NT2/D1 (cell line): ENCODE results near the gene CEP85L.

Experiments
- DNase-seq: peaks from one replicate; pipeline ENCODE4 v3.0.0-alpha.2; 2011; ENCODE audit warnings: low read depth, low spot score
- H3K27me3 ChIP-seq: 2 replicates; pipeline ENCODE4 v1.6.0; 2011; ENCODE audit warnings: mild to moderate bottlenecking; ENCODE audit not compliant: insufficient read length, insufficient read depth
- H3K36me3 ChIP-seq: 2 replicates; pipeline ENCODE4 v1.6.1; 2011; ENCODE audit warnings: mild to moderate bottlenecking, low read length, mixed read lengths; ENCODE audit not compliant: insufficient read depth, insufficient read length
- H3K4me1 ChIP-seq: 2 replicates; pipeline ENCODE4 v1.5.1; 2011; ENCODE audit not compliant: insufficient read depth, insufficient read length
- H3K4me3 ChIP-seq: 2 replicates; pipeline ENCODE4 v1.5.1; 2011; ENCODE audit warnings: low read depth; ENCODE audit not compliant: insufficient read length
- H3K9ac ChIP-seq: 2 replicates; pipeline ENCODE4 v1.6.0; 2011; ENCODE audit warnings: low read depth; ENCODE audit not compliant: insufficient read length
- H3K9me3 ChIP-seq: 2 replicates; pipeline ENCODE4 v1.5.1; 2011; ENCODE audit warnings: mild to moderate bottlenecking, low read length; ENCODE audit not compliant: insufficient read depth
- SUZ12 ChIP-seq: IDR thresholded peaks from 2 replicates; pipeline ENCODE4 v1.6.1; 2011; ENCODE audit not compliant: insufficient read length, insufficient read depth; ENCODE audit errors: extremely low read depth
- YY1 ChIP-seq: IDR thresholded peaks from 2 replicates; pipeline ENCODE4 v1.6.1; 2011; ENCODE audit not compliant: insufficient read length, insufficient read depth
- ZNF274 ChIP-seq: IDR thresholded peaks from 2 replicates; pipeline ENCODE4 v1.6.1; 2011; ENCODE audit warnings: mild to moderate bottlenecking, low read depth, low read length

Gene CEP85L

DNA sequence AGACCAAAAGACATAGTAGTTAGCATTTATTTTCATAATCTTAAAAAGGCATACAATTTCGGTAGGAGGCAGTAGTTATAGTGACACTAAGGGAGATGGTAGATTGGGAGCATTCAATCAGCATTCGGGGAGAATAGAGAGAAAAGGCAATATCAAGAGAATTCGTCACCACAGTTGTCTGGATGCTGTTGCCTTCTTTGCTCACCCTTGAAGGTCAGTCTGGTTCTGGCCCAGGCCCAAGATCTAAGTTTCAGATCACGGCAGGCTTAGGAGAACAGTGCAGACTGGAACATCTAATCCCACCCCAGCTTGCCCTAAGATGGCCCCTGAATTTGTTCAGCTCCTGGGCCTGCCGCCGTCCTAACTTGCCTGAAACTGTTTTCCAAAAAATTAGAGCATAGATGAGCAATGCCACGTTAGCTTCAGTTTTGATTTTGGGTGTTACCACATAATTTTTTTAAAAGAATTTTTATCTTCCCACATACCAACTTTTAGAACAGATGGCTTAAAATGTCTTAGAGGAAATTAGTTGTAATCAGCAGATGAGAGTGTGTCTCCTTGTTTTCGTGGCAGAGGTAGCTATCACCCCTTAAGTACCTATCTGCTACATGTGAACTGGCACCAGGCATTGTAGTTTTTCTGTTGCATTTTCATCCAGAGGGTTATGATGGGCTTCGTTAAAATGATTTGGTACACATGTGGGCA lies 8.3 kb upstream of the CEP85L start:
- Histone ChIP-seq H3K27me3 (no peaks in the 10 kb centered on the region), H3K9ac (no peak overlapping the region), H3K4me1 (no peaks in the 10 kb centered on the region), H3K4me3 (no peak overlapping the region), H3K9me3 (no peaks in the 10 kb centered on the region), H3K36me3 (no peaks in the 10 kb centered on the region)
- DNase-seq = no peak
- TF ChIP-seq YY1 = no peak
- TF ChIP-seq SUZ12 = no peak
- TF ChIP-seq ZNF274 = no peak

DNA sequence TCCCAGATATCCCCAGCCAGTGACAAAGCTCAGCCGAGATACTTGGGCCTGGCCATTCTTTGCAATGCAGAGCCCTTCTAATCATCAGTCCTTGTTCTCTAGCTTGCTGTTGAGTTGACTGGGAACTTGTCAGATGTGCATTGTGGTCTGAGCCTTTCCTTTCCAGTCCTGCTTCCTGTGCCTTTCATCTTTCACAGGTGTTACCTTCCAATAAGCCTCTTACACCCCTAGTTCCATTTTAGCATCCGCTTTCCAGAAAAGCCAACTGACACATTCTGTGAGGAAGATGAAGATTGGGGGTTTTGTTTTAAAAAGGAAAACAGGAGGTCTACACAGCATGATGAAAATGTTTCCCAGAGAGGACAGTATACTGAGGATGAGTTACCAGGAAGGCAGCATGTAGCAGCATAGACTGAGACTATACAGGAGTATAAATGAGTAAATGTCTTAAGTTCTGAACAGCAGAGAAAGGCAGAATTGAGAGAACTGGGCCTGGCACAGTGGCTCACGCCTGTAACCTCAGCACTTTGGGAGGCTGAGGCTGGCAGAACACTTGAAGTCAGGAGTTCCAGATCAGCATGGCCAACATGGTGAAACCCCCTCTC lies 5.6 kb upstream of the CEP85L start:
- no peak overlapping the region for H3K9ac ChIP-seq
- TF ChIP-seq YY1 (no peak), SUZ12 (no peak), ZNF274 (no peak)
- no peak overlapping the region for H3K4me3 ChIP-seq

DNA sequence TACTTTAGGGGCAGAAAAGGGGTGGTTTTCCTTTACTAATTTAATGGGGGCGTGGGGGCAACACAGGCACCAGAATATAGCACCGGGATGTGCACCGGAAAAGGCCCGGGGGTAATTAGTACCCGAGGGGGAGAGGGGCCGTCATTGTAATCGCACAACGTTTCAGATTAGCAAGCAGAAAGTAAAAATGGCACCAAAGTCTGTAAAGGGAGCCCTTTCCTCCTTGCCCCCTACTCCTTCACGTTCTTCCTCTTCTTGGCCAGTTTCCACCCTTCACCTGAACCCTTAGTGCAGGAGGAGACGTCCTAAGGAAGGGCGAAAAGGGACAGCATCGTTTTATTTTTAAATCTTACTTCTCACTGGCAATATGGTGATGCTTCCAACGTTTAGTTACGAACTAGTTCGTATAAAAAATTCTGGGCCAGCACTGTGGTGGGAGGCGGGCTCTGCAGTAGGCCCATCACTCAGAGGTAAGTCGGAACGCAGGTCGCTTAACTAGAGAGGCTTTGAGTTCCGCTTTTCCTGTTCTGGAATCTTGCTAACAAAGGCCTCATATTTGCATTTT lies 742 bp upstream of the CEP85L start:
- H3K36me3 ChIP-seq = no peaks in the 10 kb centered on the region
- TF ChIP-seq ZNF274 (no peak), SUZ12 (no peak), YY1 (no peak)
- no peaks in the 10 kb centered on the region for H3K4me1 ChIP-seq
- H3K27me3 ChIP-seq = no peaks in the 10 kb centered on the region
- H3K9ac ChIP-seq = peak overlapping the region; percentile 32
- H3K4me3 ChIP-seq = peak overlapping the region; percentile 32
- H3K9me3 ChIP-seq = no peaks in the 10 kb centered on the region
- no peak for DNase-seq

More for the DNA sequence above, 5.6 kb upstream of the CEP85L start:
- no peaks in the 10 kb centered on the region for H3K36me3 ChIP-seq
- no peak for DNase-seq
- H3K9me3 ChIP-seq = no peaks in the 10 kb centered on the region
- H3K4me1 ChIP-seq = no peaks in the 10 kb centered on the region
- H3K27me3 ChIP-seq = no peaks in the 10 kb centered on the region

DNA sequence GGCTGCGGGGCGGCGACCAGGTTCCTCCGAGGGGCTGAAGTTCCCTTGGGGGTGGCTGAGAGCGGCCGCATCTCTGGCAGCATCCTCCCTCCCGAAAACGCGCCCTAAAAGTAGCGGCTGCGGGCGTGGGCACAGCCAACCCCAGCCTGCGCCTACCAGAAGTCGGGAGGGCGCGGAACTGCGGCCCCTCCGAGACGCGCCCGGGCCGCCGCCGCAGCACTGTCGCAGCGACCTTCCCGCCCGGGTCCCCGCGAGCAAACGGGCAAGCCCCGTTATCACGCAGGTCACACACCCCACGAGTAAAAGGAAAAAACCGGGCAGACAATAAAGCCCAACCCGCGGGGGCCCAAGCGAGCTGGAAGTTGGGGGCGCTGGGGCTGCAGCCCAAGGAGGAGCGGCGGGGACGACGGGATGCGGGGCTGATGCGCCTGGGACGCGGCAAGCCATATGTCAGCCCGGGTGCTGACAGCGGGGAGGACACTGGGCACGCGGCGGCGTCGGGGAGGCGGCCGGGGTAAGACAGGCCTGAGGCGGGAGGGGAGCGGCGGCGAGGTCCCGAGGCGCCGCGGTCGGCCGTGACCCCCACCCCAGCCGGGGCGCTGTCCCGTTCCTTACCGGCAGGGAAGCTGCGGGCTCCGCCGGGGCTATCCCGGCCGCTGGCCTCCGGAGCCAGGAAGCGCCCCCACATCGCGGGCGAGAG lies 659 bp downstream of the CEP85L start:
- no peak for DNase-seq

DNA sequence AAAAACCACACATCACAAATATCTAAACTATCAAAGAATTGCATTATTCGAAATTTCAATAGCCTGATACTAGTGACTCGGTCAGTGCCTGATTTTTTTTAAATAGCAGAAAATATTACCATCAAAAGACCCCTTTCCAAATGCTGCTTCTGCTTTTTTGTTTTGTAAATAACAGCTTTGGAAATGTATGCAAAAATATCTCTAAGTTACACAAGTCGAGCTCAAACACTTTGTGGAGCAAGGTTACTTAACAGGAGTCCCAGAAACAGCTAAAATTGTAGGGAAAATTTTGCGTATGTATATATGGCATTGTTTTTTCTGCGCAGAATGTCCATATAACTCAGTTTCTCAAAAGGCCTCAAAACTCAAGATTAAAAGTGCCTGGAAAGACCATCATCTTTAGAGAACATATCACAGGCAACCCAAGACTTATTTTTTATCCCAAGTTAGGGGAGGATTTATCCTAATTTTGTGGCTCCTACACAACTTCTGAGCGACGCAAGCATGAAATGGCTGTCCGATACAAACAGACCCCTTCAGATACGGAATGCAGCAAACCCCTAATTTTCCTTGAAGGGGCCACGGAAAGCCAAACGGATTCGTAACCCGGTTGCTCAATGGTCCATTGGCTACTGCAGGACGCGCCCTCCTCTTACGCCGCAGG lies 1.3 kb downstream of the CEP85L start:
- no peak for DNase-seq
- Histone ChIP-seq H3K36me3 (no peaks in the 10 kb centered on the region), H3K27me3 (no peaks in the 10 kb centered on the region), H3K9ac (peak overlapping the region; percentile 90), H3K9me3 (no peaks in the 10 kb centered on the region), H3K4me3 (peak overlapping the region; percentile 66), H3K4me1 (no peaks in the 10 kb centered on the region)
- no peak for TF ChIP-seq SUZ12
- no peak for TF ChIP-seq YY1
- no peak for TF ChIP-seq ZNF274

More for the DNA sequence above, 659 bp downstream of the CEP85L start:
- H3K9me3 ChIP-seq = no peaks in the 10 kb centered on the region
- no peaks in the 10 kb centered on the region for H3K36me3 ChIP-seq
- no peaks in the 10 kb centered on the region for H3K27me3 ChIP-seq
- peak overlapping the region; percentile 90 for H3K9ac ChIP-seq
- TF ChIP-seq ZNF274 = no peak
- TF ChIP-seq YY1 = no peak
- TF ChIP-seq SUZ12 = no peak
- H3K4me1 ChIP-seq = no peaks in the 10 kb centered on the region
- H3K4me3 ChIP-seq = peak overlapping the region; percentile 66

GRCh38 chr6:118648866-118649554 lies 2.4 kb downstream of the CEP85L start:
- Histone ChIP-seq H3K4me3 (no peak overlapping the region), H3K9ac (no peak overlapping the region), H3K27me3 (no peaks in the 10 kb centered on the region), H3K9me3 (no peaks in the 10 kb centered on the region), H3K36me3 (no peaks in the 10 kb centered on the region), H3K4me1 (no peaks in the 10 kb centered on the region)
- DNase-seq = no peak
- TF ChIP-seq ZNF274 = no peak
- TF ChIP-seq SUZ12 = no peak
- TF ChIP-seq YY1 = no peak
